MM.1S (cell line): ENCODE results near the gene WDR76.

ENCODE experiments used
- EZH2 ChIP-seq: fragments of 300-600 bp; sonication (generic); optimal IDR thresholded peaks from 2 replicates; pipeline ENCODE3; 2017; ENCODE audit warnings: low read depth, mild to moderate bottlenecking, antibody characterized with exemption, low read length, mixed read lengths
- EZH2phosphoT487 ChIP-seq: fragments of 300-600 bp; sonication (generic); IDR thresholded peaks from 2 replicates; pipeline ENCODE4 v1.6.1; 2018; ENCODE audit warnings: antibody characterized with exemption, low read length
- TF ChIP-seq, protein P1 (sequence below): fragments of 300-600 bp; sonication (generic); IDR thresholded peaks from 2 replicates; pipeline ENCODE4 v1.5.1; 2016; ENCODE audit warnings: antibody characterized with exemption, low read length, mixed read lengths

- TF ChIP-seq EZH2 (no peak), EZH2phosphoT487 (no peak)
- TF ChIP-seq, protein P1, sequence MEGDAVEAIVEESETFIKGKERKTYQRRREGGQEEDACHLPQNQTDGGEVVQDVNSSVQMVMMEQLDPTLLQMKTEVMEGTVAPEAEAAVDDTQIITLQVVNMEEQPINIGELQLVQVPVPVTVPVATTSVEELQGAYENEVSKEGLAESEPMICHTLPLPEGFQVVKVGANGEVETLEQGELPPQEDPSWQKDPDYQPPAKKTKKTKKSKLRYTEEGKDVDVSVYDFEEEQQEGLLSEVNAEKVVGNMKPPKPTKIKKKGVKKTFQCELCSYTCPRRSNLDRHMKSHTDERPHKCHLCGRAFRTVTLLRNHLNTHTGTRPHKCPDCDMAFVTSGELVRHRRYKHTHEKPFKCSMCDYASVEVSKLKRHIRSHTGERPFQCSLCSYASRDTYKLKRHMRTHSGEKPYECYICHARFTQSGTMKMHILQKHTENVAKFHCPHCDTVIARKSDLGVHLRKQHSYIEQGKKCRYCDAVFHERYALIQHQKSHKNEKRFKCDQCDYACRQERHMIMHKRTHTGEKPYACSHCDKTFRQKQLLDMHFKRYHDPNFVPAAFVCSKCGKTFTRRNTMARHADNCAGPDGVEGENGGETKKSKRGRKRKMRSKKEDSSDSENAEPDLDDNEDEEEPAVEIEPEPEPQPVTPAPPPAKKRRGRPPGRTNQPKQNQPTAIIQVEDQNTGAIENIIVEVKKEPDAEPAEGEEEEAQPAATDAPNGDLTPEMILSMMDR, result no peak
Observed at GRCh38 chr15:43877371-43877770, 50.6 kb downstream of the WDR76 start.
